ENCODE measurements around the gene DPP7. TPM values are rescaled to one million over a fixed set of nuclear protein-coding genes. Genes with fewer than 3 reads are reported as not detected.

DPP7 gene
- total RNA-seq, 1 experiment from 2014 or later: 139 TPM

GRCh38 chr9:137140151-137141012, 25.8 kb upstream of the DPP7 start:
- peaks cover 25% of the 10 kb centered on the region for H3K27me3 Mint-ChIP-seq (ENCODE audit: insufficient read depth, unreplicated experiment)

GRCh38 chr9:137139468-137140150, 25.1 kb upstream of the DPP7 start:
- ChIA-PET POLR2A (interaction anchor here (0.5 to 2.9 kb wide), 2 partner anchors 10 to 15 kb away, joined by 3 to 12 read pairs; no protein-coding TSS in a partner anchor), CTCF (interaction anchor here (0.7 to 0.8 kb wide), 2 partner anchors 35 to 453 kb away, joined by 3 to 4 read pairs; no protein-coding TSS in a partner anchor)
- Mint-ChIP-seq H3K9me3 (ENCODE audit: unreplicated experiment) (no peaks in the 10 kb centered on the region), H3K4me3 (ENCODE audit: unreplicated experiment) (no peak overlapping the region), H3K4me1 (ENCODE audit: insufficient read depth, unreplicated experiment) (peaks cover 6% of the 10 kb centered on the region), H3K36me3 (ENCODE audit: insufficient read depth, unreplicated experiment) (no peaks in the 10 kb centered on the region), H3K27me3 (ENCODE audit: insufficient read depth, unreplicated experiment) (peaks cover 25% of the 10 kb centered on the region), H3K27ac (ENCODE audit: low read depth, unreplicated experiment) (no peak overlapping the region)
- no peak for TF ChIP-seq CTCF (IDR thresholded peaks at IDR 0.05; ENCODE audit: unreplicated experiment)
- no TSS peak for BruUV-seq (replicated peaks)
- intact Hi-C loops (cut with micrococcal nuclease): no loop called here
- DNase-seq (ENCODE audit: unreplicated experiment): no peak

More at GRCh38 chr9:137140151-137141012, 25.8 kb upstream of the DPP7 start:
- no peak for TF ChIP-seq CTCF (IDR thresholded peaks at IDR 0.05; ENCODE audit: unreplicated experiment)
- no TSS peak for BruUV-seq (replicated peaks)
- intact Hi-C loops (cut with micrococcal nuclease): no loop called here
- ChIA-PET CTCF (interaction anchor here (0.5 to 0.8 kb wide), 4 partner anchors 13 to 454 kb away, joined by 3 to 4 read pairs (median 3); no protein-coding TSS in a partner anchor), POLR2A (interaction anchor here (2.9 kb wide), 1 partner anchor 11 kb away, joined by 12 read pairs; no protein-coding TSS in a partner anchor)
- Mint-ChIP-seq H3K27ac (ENCODE audit: low read depth, unreplicated experiment) (no peak overlapping the region), H3K4me3 (ENCODE audit: unreplicated experiment) (no peak overlapping the region), H3K4me1 (ENCODE audit: insufficient read depth, unreplicated experiment) (peaks cover 6% of the 10 kb centered on the region), H3K36me3 (ENCODE audit: insufficient read depth, unreplicated experiment) (no peaks in the 10 kb centered on the region), H3K9me3 (ENCODE audit: unreplicated experiment) (no peaks in the 10 kb centered on the region)
- no peak for DNase-seq (ENCODE audit: unreplicated experiment)

GRCh38 chr9:137138722-137139467, 24.4 kb upstream of the DPP7 start, which contains the start of gene GRIN1:
GRIN1 (plus strand) TSS chr9:137139154; CDS start chr9:137139487, 333 bp downstream.
- TF ChIP-seq CTCF (IDR thresholded peaks at IDR 0.05; ENCODE audit: unreplicated experiment): no peak
- no peak within 1 kb of the TSS for H3K27ac Mint-ChIP-seq (ENCODE audit: low read depth, unreplicated experiment)

More at GRCh38 chr9:137138722-137139467, 24.4 kb upstream of the DPP7 start, which contains the start of gene GRIN1:
- Mint-ChIP-seq H3K4me3 (ENCODE audit: unreplicated experiment) (no peak within 1 kb of the TSS), H3K36me3 (ENCODE audit: insufficient read depth, unreplicated experiment) (no peaks in the 10 kb centered on the region), H3K9me3 (ENCODE audit: unreplicated experiment) (no peaks in the 10 kb centered on the region), H3K27me3 (ENCODE audit: insufficient read depth, unreplicated experiment) (peaks cover 25% of the 10 kb centered on the region), H3K4me1 (ENCODE audit: insufficient read depth, unreplicated experiment) (peaks cover 6% of the 10 kb centered on the region)
- ChIA-PET CTCF (interaction anchor here (0.6 to 0.8 kb wide), 2 partner anchors 88 to 284 kb away, joined by 3 to 5 read pairs; partner anchors contain the start of gene RNF224), POLR2A (interaction anchor here (0.5 to 2.9 kb wide), 4 partner anchors 9 to 179 kb away, joined by 3 to 12 read pairs (median 3); no protein-coding TSS in a partner anchor)
- DNase-seq (ENCODE audit: unreplicated experiment): no peak
- no TSS peak for BruUV-seq (replicated peaks)
- intact Hi-C loops (cut with micrococcal nuclease): no loop called here

Data from MCF 10A (cell line).